Peyer's patch (tissue), 4 donors: ENCODE measurements around the gene CPXM2. TPM values are rescaled to one million over a fixed set of nuclear protein-coding genes. Genes with fewer than 3 reads are reported as not detected.

Experiments used
- DNase-seq, 3 donors: peaks; one replicate each; pipeline ENCODE4 v3.0.0-alpha.2; 2017 to 2019
- H3K27ac ChIP-seq, 4 donors: fragments of 200-600 bp; sonication (generic); one replicate each; pipeline ENCODE4 v1.5.1; 2016 to 2019
- H3K27me3 ChIP-seq, 2 donors: fragments of 200-600 bp; sonication (generic); one replicate each; pipeline ENCODE4 v1.5.1; 2019
- H3K36me3 ChIP-seq, 3 donors: fragments of 200-600 bp; sonication (generic); one replicate each; pipeline ENCODE4 v1.5.1; 2016 to 2019
- H3K4me1 ChIP-seq, 4 donors: fragments of 200-600 bp; sonication (generic); one replicate each; pipeline ENCODE4 v1.5.1; 2016 to 2019
- H3K4me3 ChIP-seq, 4 donors: fragments of 200-600 bp; sonication (generic); 1 replicate in 3 of 4; 2 replicates in 1 of 4; pipeline ENCODE4 v1.5.1; 2016 to 2019; ENCODE audit warnings: mild to moderate bottlenecking in 1 of 4
- H3K9me3 ChIP-seq, 4 donors: fragments of 200-600 bp; sonication (generic); one replicate each; pipeline ENCODE4 v1.5.1; 2016 to 2019; ENCODE audit warnings: mild to moderate bottlenecking in 1 of 4
- CTCF ChIP-seq, 6 experiments: fragments of 450-650 bp in 4 of 6; fragments of 200-600 bp in 2 of 6; sonication (generic) in 1 of 6; IDR thresholded peaks; one replicate each; pipeline ENCODE4 v1.5.1; 2017 to 2019; ENCODE audit warnings: antibody characterized with exemption in 6 of 6, mild to moderate bottlenecking in 3 of 6, moderate library complexity in 1 of 6
- POLR2A ChIP-seq, 2 donors: fragments of 450-650 bp; IDR thresholded peaks; one replicate each; pipeline ENCODE4 v1.5.1; 2017; ENCODE audit warnings: antibody characterized with exemption in 2 of 2, mild to moderate bottlenecking in 2 of 2, moderate library complexity in 2 of 2
- total RNA-seq, 4 donors: library from RNA; depleted of rRNA; stranded (reverse); fragments of >200 nt; gene quantifications; one replicate each; pipeline ENCODE4 v1.1.0, GENCODE V29; 2016

The CPXM2 gene
- total RNA-seq, 4 donors from 2014 or later, result 5.6 to 18.2 (median 7.7) TPM

- H3K9me3 ChIP-seq, result no peaks in the 10 kb centered on the region
- no peak overlapping the region for H3K4me3 ChIP-seq
- DNase-seq, result no peak
- no peaks in the 10 kb centered on the region for H3K27me3 ChIP-seq
- H3K27ac ChIP-seq, result no peak overlapping the region
- no peaks in the 10 kb centered on the region for H3K36me3 ChIP-seq
- H3K4me1 ChIP-seq, result no peaks in the 10 kb centered on the region
- TF ChIP-seq POLR2A (IDR thresholded peaks at IDR 0.05), result no peak
- no peak for TF ChIP-seq CTCF (IDR thresholded peaks at IDR 0.05)
Observed at GRCh38 chr10:123831259-123831658, 60.3 kb downstream of the CPXM2 start.

GRCh38 chr10:123821136-123821535 is 70.5 kb downstream of the CPXM2 start:
- DNase-seq, result no peak
- Histone ChIP-seq H3K9me3 (no peaks in the 10 kb centered on the region), H3K36me3 (no peaks in the 10 kb centered on the region), H3K27ac (no peak overlapping the region), H3K4me1 (no peaks in the 10 kb centered on the region), H3K4me3 (no peak overlapping the region), H3K27me3 (no peaks in the 10 kb centered on the region)
- TF ChIP-seq POLR2A (IDR thresholded peaks at IDR 0.05) (no peak), CTCF (IDR thresholded peaks at IDR 0.05) (no peak)

GRCh38 chr10:123809632-123810031 is 82.0 kb downstream of the CPXM2 start:
- Histone ChIP-seq H3K36me3 (no peaks in the 10 kb centered on the region), H3K27ac (no peak overlapping the region), H3K4me1 (peaks cover 0 to 5% (median 0%) of the 10 kb centered on the region in 4 donors), H3K4me3 (no peak overlapping the region), H3K27me3 (no peaks in the 10 kb centered on the region), H3K9me3 (no peaks in the 10 kb centered on the region)
- TF ChIP-seq CTCF (IDR thresholded peaks at IDR 0.05), result no peak
- no peak for TF ChIP-seq POLR2A (IDR thresholded peaks at IDR 0.05)
- DNase-seq, result no peak

- no peak for DNase-seq
- Histone ChIP-seq H3K4me3 (no peak overlapping the region), H3K27me3 (no peaks in the 10 kb centered on the region), H3K9me3 (no peaks in the 10 kb centered on the region), H3K27ac (no peak overlapping the region), H3K36me3 (no peaks in the 10 kb centered on the region), H3K4me1 (peaks cover 0 to 5% (median 0%) of the 10 kb centered on the region in 4 donors)
- no peak for TF ChIP-seq POLR2A (IDR thresholded peaks at IDR 0.05)
- no peak for TF ChIP-seq CTCF (IDR thresholded peaks at IDR 0.05)
Observed at GRCh38 chr10:123808906-123809305, 82.7 kb downstream of the CPXM2 start.

- TF ChIP-seq CTCF (IDR thresholded peaks at IDR 0.05) (no peak), POLR2A (IDR thresholded peaks at IDR 0.05) (no peak)
- Histone ChIP-seq H3K27ac (no peak overlapping the region), H3K36me3 (no peaks in the 10 kb centered on the region), H3K27me3 (no peaks in the 10 kb centered on the region), H3K4me1 (peaks cover 0 to 5% (median 0%) of the 10 kb centered on the region in 4 donors), H3K9me3 (no peaks in the 10 kb centered on the region), H3K4me3 (no peak overlapping the region)
- no peak for DNase-seq
Observed at GRCh38 chr10:123808286-123808685, 83.3 kb downstream of the CPXM2 start.

GRCh38 chr10:123807444-123808035 is 84.1 kb downstream of the CPXM2 start:
- Histone ChIP-seq H3K27me3 (no peaks in the 10 kb centered on the region), H3K4me1 (peaks cover 0 to 5% (median 0%) of the 10 kb centered on the region in 4 donors), H3K27ac (no peak overlapping the region), H3K9me3 (no peaks in the 10 kb centered on the region), H3K4me3 (no peak overlapping the region), H3K36me3 (no peaks in the 10 kb centered on the region)
- TF ChIP-seq CTCF (IDR thresholded peaks at IDR 0.05) (no peak), POLR2A (IDR thresholded peaks at IDR 0.05) (no peak)
- no peak for DNase-seq
